ENCODE measurements around the gene BLVRB.

BLVRB gene

DNA sequence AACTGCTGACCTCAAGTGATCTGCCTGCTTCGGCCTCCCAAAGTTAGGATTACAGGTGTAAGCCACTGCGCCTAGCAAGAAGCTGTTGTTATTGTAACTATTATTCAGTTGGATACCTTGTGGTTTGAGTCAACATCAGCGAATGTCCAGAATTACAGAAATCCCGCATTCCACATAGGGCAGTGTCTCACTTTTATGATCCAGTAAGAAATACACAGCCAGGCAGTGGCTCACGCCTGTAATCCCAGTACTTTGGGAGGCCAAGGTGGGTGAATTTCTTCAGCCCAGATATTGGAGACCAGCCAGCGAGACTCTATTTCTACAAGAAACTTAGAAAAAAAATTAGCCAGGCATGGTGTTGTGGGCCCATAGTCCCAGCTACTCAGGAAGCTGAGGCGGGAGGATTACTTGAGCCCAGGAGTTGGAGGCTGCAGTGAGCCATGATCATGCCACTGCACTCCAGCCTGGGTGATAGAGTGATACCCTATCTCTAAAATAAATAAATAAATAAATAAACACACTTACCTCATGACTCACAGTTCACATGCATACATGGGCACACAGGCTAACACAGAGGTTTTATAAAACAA lies 45.1 kb upstream of the BLVRB start:
- POLR2A ChIA-PET = no interaction called here
- TF ChIP-seq, protein P1, sequence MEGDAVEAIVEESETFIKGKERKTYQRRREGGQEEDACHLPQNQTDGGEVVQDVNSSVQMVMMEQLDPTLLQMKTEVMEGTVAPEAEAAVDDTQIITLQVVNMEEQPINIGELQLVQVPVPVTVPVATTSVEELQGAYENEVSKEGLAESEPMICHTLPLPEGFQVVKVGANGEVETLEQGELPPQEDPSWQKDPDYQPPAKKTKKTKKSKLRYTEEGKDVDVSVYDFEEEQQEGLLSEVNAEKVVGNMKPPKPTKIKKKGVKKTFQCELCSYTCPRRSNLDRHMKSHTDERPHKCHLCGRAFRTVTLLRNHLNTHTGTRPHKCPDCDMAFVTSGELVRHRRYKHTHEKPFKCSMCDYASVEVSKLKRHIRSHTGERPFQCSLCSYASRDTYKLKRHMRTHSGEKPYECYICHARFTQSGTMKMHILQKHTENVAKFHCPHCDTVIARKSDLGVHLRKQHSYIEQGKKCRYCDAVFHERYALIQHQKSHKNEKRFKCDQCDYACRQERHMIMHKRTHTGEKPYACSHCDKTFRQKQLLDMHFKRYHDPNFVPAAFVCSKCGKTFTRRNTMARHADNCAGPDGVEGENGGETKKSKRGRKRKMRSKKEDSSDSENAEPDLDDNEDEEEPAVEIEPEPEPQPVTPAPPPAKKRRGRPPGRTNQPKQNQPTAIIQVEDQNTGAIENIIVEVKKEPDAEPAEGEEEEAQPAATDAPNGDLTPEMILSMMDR (IDR thresholded peaks at IDR 0.05; ENCODE audit: control extremely low read depth, extremely low read depth, low read depth, missing control alignments) = no peak
- DNase-seq (ENCODE audit: extremely low spot score) = no peak
- CTCF ChIA-PET = no interaction called here

DNA sequence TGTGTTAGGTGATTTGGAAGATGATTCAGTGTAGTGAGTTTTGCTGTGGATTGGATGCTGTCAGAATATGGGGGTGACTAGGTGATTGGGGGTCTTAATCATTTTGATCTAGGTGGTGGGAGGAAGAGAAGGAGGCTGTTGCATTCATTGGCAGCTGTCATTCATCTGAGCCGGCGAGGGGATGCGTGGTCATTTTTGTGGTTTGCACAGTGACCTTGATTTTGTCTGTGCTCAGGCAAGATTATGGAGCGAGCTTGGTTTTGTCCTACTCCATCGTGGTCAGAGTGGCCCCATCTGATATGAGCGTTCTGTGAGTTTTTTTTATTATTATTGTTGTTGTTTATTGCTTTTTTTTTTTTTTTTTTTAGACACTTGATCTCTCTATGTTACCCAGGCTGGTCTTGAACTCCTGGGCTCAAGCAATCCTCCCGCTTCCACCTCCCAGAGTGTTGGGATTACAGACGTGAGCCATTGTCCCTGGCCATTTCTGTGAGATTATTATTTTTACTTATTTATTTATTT lies 43.3 kb upstream of the BLVRB start:
- ChIA-PET CTCF (no interaction called here), POLR2A (no interaction called here)
- TF ChIP-seq, protein P1 (IDR thresholded peaks at IDR 0.05; ENCODE audit: control extremely low read depth, extremely low read depth, low read depth, missing control alignments) = no peak
- no peak for DNase-seq (ENCODE audit: extremely low spot score)

DNA sequence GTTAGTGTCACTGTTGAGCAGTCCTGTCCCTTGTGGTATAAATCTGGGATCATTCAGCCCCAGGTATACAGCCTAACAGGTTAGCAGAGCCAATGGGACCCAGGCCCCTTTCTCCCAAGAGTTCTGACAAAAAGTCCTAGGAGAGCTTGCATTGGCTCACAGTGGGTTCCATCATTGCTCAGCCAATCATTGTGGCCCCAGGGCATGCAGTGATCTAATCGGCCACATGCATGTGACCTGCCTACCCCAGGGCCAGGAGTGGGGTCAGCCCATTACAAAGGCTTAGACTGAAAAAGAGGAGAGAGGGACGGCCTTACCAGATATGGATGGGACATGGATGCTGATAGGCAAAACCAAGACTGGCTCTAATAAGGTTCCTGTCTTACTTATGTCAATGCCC lies 42.3 kb upstream of the BLVRB start:
- DNase-seq (ENCODE audit: extremely low spot score) = no peak
- CTCF ChIA-PET = no interaction called here
- TF ChIP-seq, protein P1 (IDR thresholded peaks at IDR 0.05; ENCODE audit: control extremely low read depth, extremely low read depth, low read depth, missing control alignments) = no peak
- POLR2A ChIA-PET = no interaction called here

DNA sequence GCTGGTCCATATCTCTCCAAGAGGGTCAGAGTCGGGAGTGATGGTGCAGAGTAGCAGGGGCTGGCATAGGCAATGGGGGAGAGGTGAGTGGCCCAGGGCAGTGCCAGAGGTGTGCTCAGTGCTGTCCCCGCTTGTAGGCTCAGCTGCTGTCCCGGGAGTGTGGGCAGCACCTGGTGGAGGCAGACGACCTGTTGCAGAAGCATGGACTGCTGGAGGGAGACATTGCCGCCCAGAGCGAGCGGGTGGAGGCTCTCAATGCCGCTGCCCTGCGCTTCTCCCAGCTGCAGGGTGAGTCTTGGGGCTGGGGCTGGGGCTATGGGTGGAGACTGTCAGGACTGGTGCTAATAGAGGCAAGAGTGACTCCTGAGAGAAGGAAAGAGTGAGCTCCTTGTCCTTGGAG lies 40.6 kb upstream of the BLVRB start:
- POLR2A ChIA-PET = no interaction called here

DNA sequence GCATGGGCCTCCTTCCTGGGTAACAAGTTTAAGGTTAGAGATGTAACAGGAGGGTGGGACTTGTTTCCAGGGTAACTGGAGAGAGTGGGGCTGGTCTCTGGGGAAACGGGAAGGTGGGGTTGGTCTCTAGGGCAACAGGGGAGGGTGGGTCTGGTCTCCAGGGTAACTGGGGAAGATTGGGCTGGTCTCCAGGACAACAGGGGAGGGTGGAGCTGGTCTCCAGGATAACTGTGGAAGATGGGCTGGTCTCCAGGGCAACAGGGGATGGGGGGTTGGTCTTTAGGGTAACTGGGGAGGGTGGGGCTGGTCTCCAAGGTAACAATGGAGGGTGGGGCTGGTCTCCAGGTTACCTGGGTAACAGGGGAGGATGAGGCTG lies 37.8 kb upstream of the BLVRB start:
- CTCF ChIA-PET = interaction anchor here (0.9 kb wide), 1 partner anchor 10 kb away, joined by 3 read pairs; no protein-coding TSS in a partner anchor
- POLR2A ChIA-PET = no interaction called here

More for the DNA sequence above, 40.6 kb upstream of the BLVRB start:
- TF ChIP-seq, protein P1 (IDR thresholded peaks at IDR 0.05; ENCODE audit: control extremely low read depth, extremely low read depth, low read depth, missing control alignments) = no peak
- DNase-seq (ENCODE audit: extremely low spot score) = no peak
- CTCF ChIA-PET = interaction anchor here (1.5 kb wide), 1 partner anchor 42 kb away, joined by 3 read pairs; no protein-coding TSS in a partner anchor

DNA sequence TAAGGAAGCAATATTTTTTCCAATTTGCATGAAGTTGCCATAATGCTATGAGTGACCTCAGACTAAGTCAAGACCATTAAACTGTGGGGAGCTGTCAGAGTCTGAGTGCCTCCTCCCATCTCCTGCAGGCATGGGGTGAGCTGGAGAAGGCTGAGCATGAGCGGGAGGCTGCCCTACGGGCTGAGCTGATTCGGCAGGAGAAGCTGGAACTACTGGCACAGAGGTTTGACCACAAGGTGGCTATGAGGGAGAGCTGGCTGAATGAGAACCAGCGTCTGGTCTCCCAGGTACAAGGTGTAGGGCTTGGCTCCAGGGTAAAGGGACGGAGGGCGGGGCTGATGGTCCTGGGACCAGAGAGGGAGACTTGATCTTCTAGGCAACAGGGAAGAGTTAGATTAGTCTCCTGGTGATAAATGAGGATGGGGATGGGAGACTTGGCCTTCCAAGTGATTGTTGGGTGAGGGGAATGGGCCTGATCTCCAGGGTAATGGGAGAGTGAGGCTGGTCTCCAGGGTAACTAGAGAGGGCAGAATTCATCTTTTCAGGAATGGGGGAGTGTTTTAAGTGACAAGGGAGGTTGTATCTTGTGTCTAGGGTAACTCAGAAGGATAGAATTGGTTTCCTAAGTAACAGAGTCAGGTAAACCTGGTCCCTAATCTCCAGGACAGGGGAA lies 37.2 kb upstream of the BLVRB start:
- ChIA-PET CTCF (interaction anchor here (0.9 to 3.7 kb wide), 3 partner anchors 10 to 39 kb away, joined by 3 to 18 read pairs (median 3); partner anchors contain the start of genes BLVRB and SPTBN4), POLR2A (no interaction called here)
- TF ChIP-seq, protein P1 (IDR thresholded peaks at IDR 0.05; ENCODE audit: control extremely low read depth, extremely low read depth, low read depth, missing control alignments) = no peak
- peak; percentile 16 for DNase-seq (ENCODE audit: extremely low spot score)

More for the DNA sequence above, 37.8 kb upstream of the BLVRB start:
- TF ChIP-seq, protein P1 (IDR thresholded peaks at IDR 0.05; ENCODE audit: control extremely low read depth, extremely low read depth, low read depth, missing control alignments) = no peak
- peak; percentile 8 for DNase-seq (ENCODE audit: extremely low spot score)
